GM10266 (cell line): ENCODE data around the gene TNS2.
"Not testable (repeated sequence)": the region's sequence is repeated elsewhere in the genome, so short reads cannot be mapped to it uniquely, and the experiment has no call there.

Experiments
- DNase-seq: peaks from one replicate; pipeline ENCODE4 v3.0.0; 2012; ENCODE audit errors: extremely low spot score
- CTCF ChIP-seq: IDR thresholded peaks from 2 replicates; pipeline ENCODE4 v1.5.1; 2012; ENCODE audit warnings: mild to moderate bottlenecking, low read depth; ENCODE audit not compliant: control insufficient read depth, insufficient read depth; ENCODE audit errors: missing control alignments

Gene TNS2

GRCh38 chr12:53007343-53007742, 42.5 kb upstream of the TNS2 start:
- TF ChIP-seq CTCF, result no peak

GRCh38 chr12:53008760-53009159, 41.1 kb upstream of the TNS2 start:
- DNase-seq, result not testable (repeated sequence)

More at GRCh38 chr12:53007343-53007742, 42.5 kb upstream of the TNS2 start:
- DNase-seq, result no peak

- DNase-seq, result no peak
- no peak for TF ChIP-seq CTCF
Measured at GRCh38 chr12:53010955-53011354, 38.9 kb upstream of the TNS2 start.

GRCh38 chr12:53011889-53012288, 38.0 kb upstream of the TNS2 start:
- DNase-seq, result no peak
- TF ChIP-seq CTCF, result no peak

- DNase-seq, result no peak
- TF ChIP-seq CTCF, result no peak
Measured at GRCh38 chr12:53012928-53013327, 36.9 kb upstream of the TNS2 start.

- TF ChIP-seq CTCF, result no peak
- DNase-seq, result no peak
Measured at GRCh38 chr12:53014709-53015108, 35.2 kb upstream of the TNS2 start.

GRCh38 chr12:53025250-53025649, 24.6 kb upstream of the TNS2 start:
- TF ChIP-seq CTCF, result no peak
- no peak for DNase-seq

GRCh38 chr12:53027014-53027413, 22.9 kb upstream of the TNS2 start:
- DNase-seq, result not testable (repeated sequence)

- no peak for DNase-seq
- no peak for TF ChIP-seq CTCF
Measured at GRCh38 chr12:53031616-53032015, 18.2 kb upstream of the TNS2 start.

- DNase-seq, result not testable (repeated sequence)
Measured at GRCh38 chr12:53033832-53034231, 16.0 kb upstream of the TNS2 start.
